ENCODE measurements around the gene MST1. TPM values are rescaled to one million over a fixed set of nuclear protein-coding genes. Genes with fewer than 3 reads are reported as not detected.

Gene MST1
- total RNA-seq, 1 experiment from 2014 or later: 13.8 TPM

- TF ChIP-seq ELF4 (CRISPR knock-in tag; IDR thresholded peaks at IDR 0.05; ENCODE audit: low read depth) (no peak), NR2C2 (CRISPR knock-in tag; IDR thresholded peaks at IDR 0.05) (no peak), PRRX2 (CRISPR knock-in tag; IDR thresholded peaks at IDR 0.05) (no peak), ZNF423 (CRISPR knock-in tag; IDR thresholded peaks at IDR 0.05) (no peak), ETV6 (CRISPR knock-in tag; IDR thresholded peaks at IDR 0.05) (no peak), ESRRA (CRISPR knock-in tag; IDR thresholded peaks at IDR 0.05; ENCODE audit: borderline replicate concordance) (no peak), TEAD4 (CRISPR knock-in tag; IDR thresholded peaks at IDR 0.05) (no peak), ZNF232 (CRISPR knock-in tag; IDR thresholded peaks at IDR 0.05) (no peak), TCF7 (CRISPR knock-in tag; IDR thresholded peaks at IDR 0.05; ENCODE audit: low read depth) (no peak)
- TF ChIP-seq, protein P1, sequence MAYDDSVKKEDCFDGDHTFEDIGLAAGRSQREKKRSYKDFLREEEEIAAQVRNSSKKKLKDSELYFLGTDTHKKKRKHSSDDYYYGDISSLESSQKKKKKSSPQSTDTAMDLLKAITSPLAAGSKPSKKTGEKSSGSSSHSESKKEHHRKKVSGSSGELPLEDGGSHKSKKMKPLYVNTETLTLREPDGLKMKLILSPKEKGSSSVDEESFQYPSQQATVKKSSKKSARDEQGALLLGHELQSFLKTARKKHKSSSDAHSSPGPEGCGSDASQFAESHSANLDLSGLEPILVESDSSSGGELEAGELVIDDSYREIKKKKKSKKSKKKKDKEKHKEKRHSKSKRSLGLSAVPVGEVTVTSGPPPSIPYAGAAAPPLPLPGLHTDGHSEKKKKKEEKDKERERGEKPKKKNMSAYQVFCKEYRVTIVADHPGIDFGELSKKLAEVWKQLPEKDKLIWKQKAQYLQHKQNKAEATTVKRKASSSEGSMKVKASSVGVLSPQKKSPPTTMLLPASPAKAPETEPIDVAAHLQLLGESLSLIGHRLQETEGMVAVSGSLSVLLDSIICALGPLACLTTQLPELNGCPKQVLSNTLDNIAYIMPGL (CRISPR knock-in tag; IDR thresholded peaks at IDR 0.05): no peak
- TF ChIP-seq, protein P2, sequence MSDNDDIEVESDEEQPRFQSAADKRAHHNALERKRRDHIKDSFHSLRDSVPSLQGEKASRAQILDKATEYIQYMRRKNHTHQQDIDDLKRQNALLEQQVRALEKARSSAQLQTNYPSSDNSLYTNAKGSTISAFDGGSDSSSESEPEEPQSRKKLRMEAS (CRISPR knock-in tag; IDR thresholded peaks at IDR 0.05): no peak
- peaks cover 13% of the 10 kb centered on the region for H3K4me1 Mint-ChIP-seq
- POLR2A ChIA-PET: interaction anchor here (0.6 to 1.0 kb wide), 2 partner anchors 124 to 142 kb away, joined by 3 read pairs; no protein-coding TSS in a partner anchor
- H3K4me3 Mint-ChIP-seq: no peak overlapping the region
- no peak overlapping the region for H3K27ac Mint-ChIP-seq
- CTCF ChIA-PET: interaction anchor here (0.7 to 5.8 kb wide), 6 partner anchors 11 to 530 kb away, joined by 3 to 69 read pairs (median 3); no protein-coding TSS in a partner anchor
- no peaks in the 10 kb centered on the region for H3K27me3 Mint-ChIP-seq (ENCODE audit: low read depth)
- H3K36me3 Mint-ChIP-seq: no peaks in the 10 kb centered on the region
- DNase-seq (ENCODE audit: low spot score): no peak
- H3K9me3 Mint-ChIP-seq: no peaks in the 10 kb centered on the region
- no peak for ATAC-seq
Measured at GRCh38 chr3:49664300-49664699, 25.0 kb downstream of the MST1 start.

DNA sequence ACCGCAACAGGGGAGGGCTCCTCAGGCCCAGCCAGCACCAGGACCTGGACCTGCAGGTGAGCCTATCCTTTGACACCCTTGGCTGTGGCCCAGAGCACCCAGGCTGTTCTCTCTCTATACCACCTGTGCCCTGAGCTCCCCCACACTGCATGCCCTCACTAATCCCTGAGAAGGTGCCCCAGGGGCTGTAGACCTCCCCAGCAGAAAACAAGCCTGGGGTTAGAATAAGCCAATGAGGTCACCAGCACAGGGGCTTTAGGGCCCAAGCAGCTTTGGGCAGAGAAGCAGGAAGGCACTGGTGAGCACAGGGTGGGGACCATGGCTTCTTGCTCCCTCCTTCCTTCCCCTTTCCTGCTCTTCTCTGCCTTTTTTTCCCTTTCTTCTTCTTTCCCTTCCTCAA is 25.4 kb downstream of the MST1 start:
- H3K27ac Mint-ChIP-seq: no peak overlapping the region
- no peak for TF ChIP-seq AFF4 (CRISPR knock-in tag; IDR thresholded peaks at IDR 0.05; ENCODE audit: borderline replicate concordance)
- TF ChIP-seq ZNF219 (CRISPR knock-in tag; IDR thresholded peaks at IDR 0.05; ENCODE audit: borderline replicate concordance): no peak
- TF ChIP-seq ZNF263 (CRISPR knock-in tag; IDR thresholded peaks at IDR 0.05; ENCODE audit: low read depth): no peak
- no peak for TF ChIP-seq ZNF396 (CRISPR knock-in tag; IDR thresholded peaks at IDR 0.05; ENCODE audit: borderline replicate concordance)
- no peak for TF ChIP-seq ETV6 (CRISPR knock-in tag; IDR thresholded peaks at IDR 0.05)
- TF ChIP-seq FOXK1 (CRISPR knock-in tag; IDR thresholded peaks at IDR 0.05): no peak
- TF ChIP-seq E2F5 (CRISPR knock-in tag; IDR thresholded peaks at IDR 0.05): no peak
- ATAC-seq: no peak
- H3K4me3 Mint-ChIP-seq: no peak overlapping the region
- ChIA-PET CTCF (interaction anchor here (0.9 to 5.8 kb wide), 6 partner anchors 8 to 124 kb away, joined by 3 to 69 read pairs (median 3); no protein-coding TSS in a partner anchor), POLR2A (interaction anchor here (0.6 to 1.0 kb wide), 2 partner anchors 124 to 214 kb away, joined by 3 read pairs; no protein-coding TSS in a partner anchor)
- no peak for DNase-seq (ENCODE audit: low spot score)
- no peaks in the 10 kb centered on the region for H3K9me3 Mint-ChIP-seq
- H3K4me1 Mint-ChIP-seq: peaks cover 13% of the 10 kb centered on the region
- no peaks in the 10 kb centered on the region for H3K27me3 Mint-ChIP-seq (ENCODE audit: low read depth)
- H3K36me3 Mint-ChIP-seq: no peaks in the 10 kb centered on the region

Data from WTC11 (cell line).